ENCODE data around the gene ADORA1.

GRCh38 chr1:203168991-203169390, 41.5 kb downstream of the ADORA1 start:
- no peak for TF ChIP-seq CTCF (IDR thresholded peaks at IDR 0.05)
- no peak for TF ChIP-seq POLR2A (IDR thresholded peaks at IDR 0.05)

Measured in prostate gland (tissue), 2 donors.